ENCODE measurements around the gene SKOR2. TPM values are rescaled to one million over a fixed set of nuclear protein-coding genes. Genes with fewer than 3 reads are reported as not detected.

Gene SKOR2
- total and polyA plus RNA-seq, 2 of the 13 experiments (the other 11 are each of a cell fraction or from before 2014, with no cell fraction given) = not detected

DNA sequence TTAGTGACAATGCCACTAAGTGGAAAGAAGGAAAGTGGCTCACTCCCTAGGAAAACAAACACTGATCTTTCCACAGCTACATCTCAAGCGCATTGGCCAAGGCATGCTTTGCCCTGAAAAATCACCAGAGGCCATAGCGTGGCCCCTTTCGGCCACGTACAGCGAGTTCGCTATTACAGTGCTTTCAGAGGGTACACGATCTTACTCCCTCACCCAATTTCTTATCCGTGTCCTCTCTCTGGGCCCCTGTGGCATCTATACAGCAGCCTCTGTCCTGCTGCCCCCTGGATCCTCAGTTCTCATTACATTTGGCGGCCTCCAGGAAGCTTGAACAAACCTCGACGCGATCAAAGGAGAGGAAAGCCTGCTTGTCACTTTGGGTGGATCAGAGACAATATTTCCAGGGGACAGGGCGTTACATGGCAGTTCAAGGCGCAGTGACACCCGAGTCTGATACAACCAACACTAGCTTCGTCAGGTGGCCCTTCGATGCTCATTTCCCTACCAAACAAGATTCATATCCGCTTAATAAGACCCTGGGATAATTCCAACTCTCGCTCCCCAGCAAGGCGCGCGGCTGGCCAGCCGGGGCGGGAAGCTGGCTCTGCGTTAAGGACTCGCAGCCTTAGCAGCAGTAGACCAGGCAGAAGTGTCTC is 941 bp downstream of the SKOR2 start (continued):
- TF ChIP-seq, protein P1, sequence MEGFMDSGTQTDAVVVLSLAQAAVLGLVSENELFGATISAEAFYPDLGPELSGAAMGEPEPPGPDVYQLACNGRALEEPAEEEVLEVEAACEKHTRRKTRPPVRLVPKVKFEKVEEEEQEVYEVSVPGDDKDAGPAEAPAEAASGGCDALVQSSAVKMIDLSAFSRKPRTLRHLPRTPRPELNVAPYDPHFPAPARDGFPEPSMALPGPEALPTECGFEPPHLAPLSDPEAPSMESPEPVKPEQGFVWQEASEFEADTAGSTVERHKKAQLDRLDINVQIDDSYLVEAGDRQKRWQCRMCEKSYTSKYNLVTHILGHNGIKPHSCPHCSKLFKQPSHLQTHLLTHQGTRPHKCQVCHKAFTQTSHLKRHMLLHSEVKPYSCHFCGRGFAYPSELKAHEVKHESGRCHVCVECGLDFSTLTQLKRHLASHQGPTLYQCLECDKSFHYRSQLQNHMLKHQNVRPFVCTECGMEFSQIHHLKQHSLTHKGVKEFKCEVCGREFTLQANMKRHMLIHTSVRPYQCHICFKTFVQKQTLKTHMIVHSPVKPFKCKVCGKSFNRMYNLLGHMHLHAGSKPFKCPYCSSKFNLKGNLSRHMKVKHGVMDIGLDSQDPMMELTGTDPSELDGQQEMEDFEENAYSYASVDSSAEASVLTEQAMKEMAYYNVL (CRISPR knock-in tag; IDR thresholded peaks at IDR 0.05; ENCODE audit: borderline replicate concordance) = no peak

DNA sequence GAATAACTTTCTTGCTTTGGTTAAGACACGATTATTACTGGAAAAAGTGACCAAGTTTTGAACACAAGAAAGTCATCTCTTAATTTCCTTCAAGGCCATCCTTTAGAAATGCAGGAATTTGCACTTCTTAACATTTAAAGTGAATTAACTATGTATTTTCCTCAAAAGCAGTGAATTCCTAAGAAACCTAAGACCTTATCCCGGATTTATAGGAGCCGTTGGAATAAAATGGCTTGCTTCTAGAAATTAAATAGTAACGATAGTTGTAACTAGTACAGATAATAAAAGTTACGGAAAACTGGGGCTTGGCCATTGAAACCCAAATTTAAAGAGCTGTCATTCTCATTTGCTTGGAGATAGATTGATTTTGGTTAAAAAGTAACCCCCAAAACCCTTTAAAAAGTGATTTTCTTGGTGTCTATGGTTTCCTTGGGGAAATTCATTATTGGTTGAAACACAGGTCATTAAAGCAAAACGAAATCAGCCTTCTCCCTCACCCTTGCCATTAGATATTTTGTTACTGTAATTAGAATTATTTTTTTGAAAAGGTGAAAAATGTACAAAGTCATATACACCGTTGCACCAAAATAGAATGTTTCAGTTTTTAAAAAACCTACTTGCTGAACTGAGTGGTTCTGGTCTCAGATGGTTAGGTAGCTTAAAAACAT is 2.0 kb downstream of the SKOR2 start:
- no peaks in the 10 kb centered on the region for H3K4me1 ChIP-seq (ENCODE audit: insufficient read depth, low read length)
- in situ Hi-C loops (cut with HindIII; ENCODE audit: extremely low pct_ligation_motif_present, low pct_unique_long_range_greater_than_20kb) = no loop called here
- H3K27ac ChIP-seq (ENCODE audit: extremely low read length, insufficient read depth, low read length) = no peak overlapping the region
- CTCF ChIA-PET (ENCODE audit: low intra/inter-chr PET ratio, low total read pairs) = no interaction called here
- no peak overlapping the region for H3K9ac ChIP-seq (ENCODE audit: insufficient read depth, low read depth, low read length)
- H4K20me1 ChIP-seq (ENCODE audit: insufficient read depth, low read length) = no peaks in the 10 kb centered on the region
- H2AFZ ChIP-seq (ENCODE audit: low read length) = no peak overlapping the region
- intact Hi-C loops (cut with micrococcal nuclease; ENCODE audit: unreplicated experiment) = no loop called here
- H3K79me2 ChIP-seq (ENCODE audit: insufficient read depth, low read length) = no peaks in the 10 kb centered on the region
- DNase-seq (ENCODE audit: low spot score) (no peak), FAIRE-seq (no peak), ATAC-seq (no peak)
- H3K9me3 ChIP-seq (ENCODE audit: low read length) = no peaks in the 10 kb centered on the region
- no peak overlapping the region for H3K4me2 ChIP-seq (ENCODE audit: low read depth, low read length)
- no peak overlapping the region for H3K4me3 ChIP-seq (replicated peaks in 1 of 3; ENCODE audit: insufficient read depth in 1 of 3, low read depth in 2 of 3, low read length in 3 of 3)
- H3K27me3 ChIP-seq (ENCODE audit: control insufficient read depth in 1 of 2, insufficient read depth in 2 of 2, low read length in 2 of 2) = peaks cover 0 to 25% of the 10 kb centered on the region in 2 experiments; a peak in 3 of 5 replicates
- H3K36me3 ChIP-seq (replicated peaks in 1 of 2; ENCODE audit: control insufficient read depth in 1 of 2, insufficient read depth in 2 of 2, low read length in 2 of 2) = no peaks in the 10 kb centered on the region
- WGBS (ENCODE audit: low lambda C conversion rate) = 3% methylated on average over 7 of the region's 7 CpGs
- POLR2A ChIA-PET = no interaction called here
- no TSS peak for BruUV-seq (replicated peaks)
- TF ChIP-seq, protein P2, sequence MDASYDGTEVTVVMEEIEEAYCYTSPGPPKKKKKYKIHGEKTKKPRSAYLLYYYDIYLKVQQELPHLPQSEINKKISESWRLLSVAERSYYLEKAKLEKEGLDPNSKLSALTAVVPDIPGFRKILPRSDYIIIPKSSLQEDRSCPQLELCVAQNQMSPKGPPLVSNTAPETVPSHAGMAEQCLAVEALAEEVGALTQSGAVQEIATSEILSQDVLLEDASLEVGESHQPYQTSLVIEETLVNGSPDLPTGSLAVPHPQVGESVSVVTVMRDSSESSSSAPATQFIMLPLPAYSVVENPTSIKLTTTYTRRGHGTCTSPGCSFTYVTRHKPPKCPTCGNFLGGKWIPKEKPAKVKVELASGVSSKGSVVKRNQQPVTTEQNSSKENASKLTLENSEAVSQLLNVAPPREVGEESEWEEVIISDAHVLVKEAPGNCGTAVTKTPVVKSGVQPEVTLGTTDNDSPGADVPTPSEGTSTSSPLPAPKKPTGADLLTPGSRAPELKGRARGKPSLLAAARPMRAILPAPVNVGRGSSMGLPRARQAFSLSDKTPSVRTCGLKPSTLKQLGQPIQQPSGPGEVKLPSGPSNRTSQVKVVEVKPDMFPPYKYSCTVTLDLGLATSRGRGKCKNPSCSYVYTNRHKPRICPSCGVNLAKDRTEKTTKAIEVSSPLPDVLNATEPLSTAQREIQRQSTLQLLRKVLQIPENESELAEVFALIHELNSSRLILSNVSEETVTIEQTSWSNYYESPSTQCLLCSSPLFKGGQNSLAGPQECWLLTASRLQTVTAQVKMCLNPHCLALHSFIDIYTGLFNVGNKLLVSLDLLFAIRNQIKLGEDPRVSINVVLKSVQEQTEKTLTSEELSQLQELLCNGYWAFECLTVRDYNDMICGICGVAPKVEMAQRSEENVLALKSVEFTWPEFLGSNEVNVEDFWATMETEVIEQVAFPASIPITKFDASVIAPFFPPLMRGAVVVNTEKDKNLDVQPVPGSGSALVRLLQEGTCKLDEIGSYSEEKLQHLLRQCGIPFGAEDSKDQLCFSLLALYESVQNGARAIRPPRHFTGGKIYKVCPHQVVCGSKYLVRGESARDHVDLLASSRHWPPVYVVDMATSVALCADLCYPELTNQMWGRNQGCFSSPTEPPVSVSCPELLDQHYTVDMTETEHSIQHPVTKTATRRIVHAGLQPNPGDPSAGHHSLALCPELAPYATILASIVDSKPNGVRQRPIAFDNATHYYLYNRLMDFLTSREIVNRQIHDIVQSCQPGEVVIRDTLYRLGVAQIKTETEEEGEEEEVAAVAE (CRISPR knock-in tag; IDR thresholded peaks at IDR 0.05; ENCODE audit: borderline replicate concordance) = no peak
- TF ChIP-seq ZNF430 (CRISPR knock-in tag; IDR thresholded peaks at IDR 0.05) = no peak
- TF ChIP-seq JUN (CRISPR knock-in tag; IDR thresholded peaks at IDR 0.05) = no peak
- no peak for TF ChIP-seq ZNF333 (CRISPR knock-in tag; IDR thresholded peaks at IDR 0.05; ENCODE audit: borderline replicate concordance)
- TF ChIP-seq ATF1 (CRISPR knock-in tag; IDR thresholded peaks at IDR 0.05) = no peak
- TF ChIP-seq, protein P3, sequence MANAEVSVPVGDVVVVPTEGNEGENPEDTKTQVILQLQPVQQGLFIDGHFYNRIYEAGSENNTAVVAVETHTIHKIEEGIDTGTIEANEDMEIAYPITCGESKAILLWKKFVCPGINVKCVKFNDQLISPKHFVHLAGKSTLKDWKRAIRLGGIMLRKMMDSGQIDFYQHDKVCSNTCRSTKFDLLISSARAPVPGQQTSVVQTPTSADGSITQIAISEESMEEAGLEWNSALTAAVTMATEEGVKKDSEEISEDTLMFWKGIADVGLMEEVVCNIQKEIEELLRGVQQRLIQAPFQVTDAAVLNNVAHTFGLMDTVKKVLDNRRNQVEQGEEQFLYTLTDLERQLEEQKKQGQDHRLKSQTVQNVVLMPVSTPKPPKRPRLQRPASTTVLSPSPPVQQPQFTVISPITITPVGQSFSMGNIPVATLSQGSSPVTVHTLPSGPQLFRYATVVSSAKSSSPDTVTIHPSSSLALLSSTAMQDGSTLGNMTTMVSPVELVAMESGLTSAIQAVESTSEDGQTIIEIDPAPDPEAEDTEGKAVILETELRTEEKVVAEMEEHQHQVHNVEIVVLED (CRISPR knock-in tag; IDR thresholded peaks at IDR 0.05; ENCODE audit: borderline replicate concordance) = no peak
- TF ChIP-seq MTA3 (CRISPR knock-in tag; IDR thresholded peaks at IDR 0.05) = no peak
- no peak for TF ChIP-seq ZBTB21 (CRISPR knock-in tag; IDR thresholded peaks at IDR 0.05)
- TF ChIP-seq SNAPC2 (CRISPR knock-in tag; IDR thresholded peaks at IDR 0.05) = no peak
- no peak for TF ChIP-seq ZKSCAN1 (IDR thresholded peaks at IDR 0.05; ENCODE audit: low read length)
- TF ChIP-seq HOXA7 (CRISPR knock-in tag; IDR thresholded peaks at IDR 0.05) = no peak
- no peak for TF ChIP-seq SP2 (CRISPR knock-in tag; IDR thresholded peaks at IDR 0.05)
- no peak for TF ChIP-seq MED1 (CRISPR knock-in tag; IDR thresholded peaks at IDR 0.05)

Data from HepG2 (cell line).